ENCODE measurements around the gene USP7. TPM values are rescaled to one million over a fixed set of nuclear protein-coding genes. Genes with fewer than 3 reads are reported as not detected.

Gene USP7
- polyA plus RNA-seq, 2 of the 4 experiments (the other 2 are of a cell fraction), result 39.6 to 65.9 TPM

- no peak overlapping the region for H3K4me2 ChIP-seq
- 71% methylated on average over 8 of the region's 8 CpGs for WGBS (ENCODE audit: missing lambda C conversion rate)
- POLR2A ChIA-PET, result interaction anchor here (1.3 to 2.9 kb wide), 3 partner anchors 12 to 17 kb away, joined by 5 to 24 read pairs (median 6); partner anchors contain the start of gene CARHSP1
Measured at GRCh38 chr16:8880839-8881510, 82.7 kb downstream of the USP7 start.

GRCh38 chr16:8878523-8878911 is 85.2 kb downstream of the USP7 start:
- ChIA-PET CTCF (interaction anchor here (0.7 to 7.9 kb wide), 9 partner anchors 8 to 311 kb away, joined by 3 to 84 read pairs (median 33); partner anchors contain the start of gene CARHSP1), POLR2A (interaction anchor here (2.9 kb wide), 1 partner anchor 10 kb away, joined by 24 read pairs; the partner anchor contains the start of gene CARHSP1)
- ATAC-seq (peak; percentile 48 to 52; a peak in 4 of 6 replicates), FAIRE-seq (no peak), DNase-seq (ENCODE audit: low read depth in 1 of 2, low spot score in 1 of 2) (peak in 1 of 2 experiments; percentile 51)
- Histone ChIP-seq H3K4me3 (no peak overlapping the region), H3K9me3 (no peaks in the 10 kb centered on the region), H3K4me1 (peaks cover 17% of the 10 kb centered on the region), H3K4me2 (peak overlapping the region; percentile 50), H3K27ac (peak overlapping the region; percentile 71 to 83)
- WGBS (ENCODE audit: missing lambda C conversion rate), result 47% methylated on average over 6 of the region's 6 CpGs
- TF ChIP-seq MAX (IDR thresholded peaks at IDR 0.05), result no peak
- TF ChIP-seq HOXB5 (CRISPR knock-in tag; IDR thresholded peaks at IDR 0.05), result no peak
- TF ChIP-seq GATA3 (IDR thresholded peaks at IDR 0.05; ENCODE audit: borderline replicate concordance), result no peak
- TF ChIP-seq SMC3 (IDR thresholded peaks at IDR 0.05), result no peak
- TF ChIP-seq KDM1A (IDR thresholded peaks at IDR 0.05; ENCODE audit: low read depth), result no peak
- TF ChIP-seq FOSL2 (IDR thresholded peaks at IDR 0.05), result no peak
- peak; percentile 30; the same call in 1 of the 2 replicates for TF ChIP-seq FOSL2 (CRISPR knock-in tag; IDR thresholded peaks at IDR 0.05)
- TF ChIP-seq CHD4 (IDR thresholded peaks at IDR 0.05; ENCODE audit: borderline replicate concordance), result no peak
- TF ChIP-seq MAFK (IDR thresholded peaks at IDR 0.05; ENCODE audit: partially characterized antibody), result no peak
- TF ChIP-seq REST (IDR thresholded peaks at IDR 0.05), result no peak
- TF ChIP-seq CEBPB (IDR thresholded peaks at IDR 0.05), result peak; percentile 88 to 96
- TF ChIP-seq CBX8 (IDR thresholded peaks at IDR 0.05), result no peak
- TF ChIP-seq TP53 (CRISPR knock-in tag; IDR thresholded peaks at IDR 0.05), result no peak
- no peak for TF ChIP-seq E2F6 (IDR thresholded peaks at IDR 0.05; ENCODE audit: borderline replicate concordance, low read depth)
- no peak for TF ChIP-seq BHLHE40 (IDR thresholded peaks at IDR 0.05; ENCODE audit: low read depth, low read length)
- no peak for TF ChIP-seq RFX5 (IDR thresholded peaks at IDR 0.05)

More at GRCh38 chr16:8880839-8881510, 82.7 kb downstream of the USP7 start:
- ATAC-seq, result no peak
- DNase-seq (ENCODE audit: low read depth in 1 of 2, low spot score in 1 of 2), result no peak
- no peak for FAIRE-seq
- no peak overlapping the region for H3K4me3 ChIP-seq
- TF ChIP-seq HOXB13 (CRISPR knock-in tag; IDR thresholded peaks at IDR 0.05; ENCODE audit: low read depth) (no peak), FOSB (CRISPR knock-in tag; IDR thresholded peaks at IDR 0.05) (no peak), CBX8 (IDR thresholded peaks at IDR 0.05) (no peak), MAZ (IDR thresholded peaks at IDR 0.05; ENCODE audit: borderline replicate concordance, low read depth, low read length) (no peak), HDAC2 (IDR thresholded peaks at IDR 0.05) (no peak), KDM1A (IDR thresholded peaks at IDR 0.05; ENCODE audit: low read depth) (no peak)
- no peak overlapping the region for H3K27ac ChIP-seq
- CTCF ChIA-PET, result interaction anchor here (0.6 to 9.0 kb wide), 36 partner anchors 10 to 313 kb away, joined by 3 to 147 read pairs (median 6); partner anchors contain the start of genes ABAT, CARHSP1, PMM2 and TMEM186
- H3K9me3 ChIP-seq, result no peaks in the 10 kb centered on the region
- H3K4me1 ChIP-seq, result peaks cover 35% of the 10 kb centered on the region

Measured in A549 (cell line).